Measurements from ENCODE around the gene RBMS3.

DNA sequence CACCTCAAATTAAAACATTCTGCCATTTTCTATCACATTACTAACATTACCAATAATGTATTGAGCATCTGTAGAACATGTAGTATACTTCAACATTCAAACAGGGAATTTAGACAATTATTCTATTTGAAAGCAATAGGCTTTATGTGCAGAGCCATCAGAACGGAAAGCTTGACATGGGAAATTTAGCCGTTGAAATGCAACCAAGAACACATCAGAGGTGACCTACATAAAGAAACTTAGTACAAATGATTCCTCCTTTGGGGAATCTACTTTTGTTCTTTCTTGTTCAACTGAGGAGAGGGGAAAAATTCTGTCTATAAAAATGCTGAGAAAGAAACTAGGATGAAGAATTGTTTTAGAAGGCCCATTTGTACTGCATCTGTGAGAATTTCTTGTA lies 38.6 kb upstream of the RBMS3 start:
- no peak for TF ChIP-seq CTCF (conservative IDR thresholded peaks at IDR 0.05 in 1 of 2, IDR thresholded peaks at IDR 0.05 in 1 of 2; ENCODE audit: low read depth in 1 of 2, low read length in 2 of 2)
- TF ChIP-seq EZH2 (IDR thresholded peaks at IDR 0.05; ENCODE audit: low read length, missing control alignments), result no peak
